B cell (primary cell): ENCODE results near the gene CXCR6. TPM values are rescaled to one million over a fixed set of nuclear protein-coding genes. Genes with fewer than 3 reads are reported as not detected.

Source experiments
- ATAC-seq: fragments of 200-7000 bp; cut with Tn5 transposase; one replicate; pipeline ENCODE4 v1.10.0; 2021; ENCODE audit warnings: low read depth, mild to moderate bottlenecking, moderate number of reproducible peaks, moderate library complexity
- CTCF ChIA-PET: fragments of 350-600 bp; sonication (Branson Sonifier 250); formaldehyde crosslinking; loops from one replicate; lab custom pipeline; 2021; ENCODE audit warnings: antibody characterized with exemption, inconsistent platforms; lab: Charles Lee
- POLR2A ChIA-PET: fragments of 350-600 bp; sonication (Branson Sonifier 250); formaldehyde crosslinking; loops from one replicate; lab custom pipeline; 2021; ENCODE audit warnings: antibody characterized with exemption; lab: Charles Lee
- DNase-seq: peaks from one replicate; pipeline ENCODE4 v3.0.0; 2013
- H2AFZ ChIP-seq: 2 replicates; pipeline ENCODE4 v1.6.1; 2012; ENCODE audit warnings: mild to moderate bottlenecking, low read depth, low read length; ENCODE audit not compliant: insufficient read depth, poor library complexity, severe bottlenecking
- H3K27ac ChIP-seq, 2 donors: 1 replicate in 1 of 2; 2 replicates in 1 of 2; pipeline ENCODE4 v1.5.1; 2012 to 2013; ENCODE audit warnings: low read length in 2 of 2, mild to moderate bottlenecking in 2 of 2, moderate library complexity in 1 of 2
- H3K27me3 ChIP-seq, 4 experiments: fragments of 200-600 bp in 1 of 4; sonication (generic) in 1 of 4; replicated peaks in 1 of 4; 1 replicate in 2 of 4; 2 replicates in 2 of 4; pipeline versions ENCODE4 v1.6.1 to v1.7.0; 2013 to 2016; ENCODE audit warnings: low read length in 3 of 4, mild to moderate bottlenecking in 2 of 4, mixed read lengths in 1 of 4, moderate library complexity in 1 of 4; ENCODE audit not compliant: insufficient read depth in 4 of 4, control insufficient read depth in 3 of 4; ENCODE audit errors: control extremely low read depth in 1 of 4
- H3K36me3 ChIP-seq, 2 experiments: replicated peaks in 1 of 2; 1 replicate in 1 of 2; 2 replicates in 1 of 2; pipeline versions ENCODE4 v1.6.1 to v1.7.1; 2013; ENCODE audit warnings: low read length in 1 of 2; ENCODE audit not compliant: insufficient read depth in 2 of 2, control insufficient read depth in 1 of 2; ENCODE audit errors: control extremely low read depth in 1 of 2, extremely low read depth in 1 of 2
- H3K4me1 ChIP-seq, 2 donors: fragments of 200-600 bp in 1 of 2; sonication (generic) in 1 of 2; 1 replicate in 1 of 2; 2 replicates in 1 of 2; pipeline versions ENCODE4 v1.5.1 to v1.6.1; 2013 to 2017; ENCODE audit warnings: low read length in 2 of 2; ENCODE audit not compliant: control insufficient read depth in 2 of 2, insufficient read depth in 2 of 2
- H3K4me2 ChIP-seq: replicated peaks from 2 replicates; pipeline ENCODE3; 2012; ENCODE audit warnings: mild to moderate bottlenecking, low read depth, low read length; ENCODE audit not compliant: poor library complexity, severe bottlenecking
- H3K4me3 ChIP-seq, 5 experiments: fragments of 200-600 bp in 1 of 5; sonication (generic) in 1 of 5; 1 replicate in 3 of 5; 2 replicates in 2 of 5; pipeline versions ENCODE4 v1.5.1 to v1.7.0; 2011 to 2016; ENCODE audit warnings: low read length in 4 of 5, mild to moderate bottlenecking in 4 of 5, low read depth in 2 of 5, control low read depth in 1 of 5, moderate library complexity in 1 of 5; ENCODE audit not compliant: insufficient read depth in 1 of 5; ENCODE audit errors: control extremely low read depth in 1 of 5, extremely low read depth in 1 of 5
- H3K79me2 ChIP-seq: fragments of 200-600 bp; sonication (generic); one replicate; pipeline ENCODE4 v1.6.0; 2016; ENCODE audit warnings: low read length; ENCODE audit not compliant: control insufficient read depth, insufficient read depth
- H3K9ac ChIP-seq: fragments of 200-600 bp; sonication (generic); 2 replicates; pipeline ENCODE4 v1.6.1; 2017; ENCODE audit warnings: mild to moderate bottlenecking, low read length, moderate library complexity
- H3K9me3 ChIP-seq, 3 donors: one replicate each; pipeline versions ENCODE4 v1.6.1 to v1.7.1; 2013; ENCODE audit warnings: low read length in 2 of 3; ENCODE audit not compliant: control insufficient read depth in 2 of 3, insufficient read depth in 1 of 3; ENCODE audit errors: control extremely low read depth in 1 of 3
- H4K20me1 ChIP-seq: 2 replicates; pipeline ENCODE4 v1.6.0; 2012; ENCODE audit warnings: mild to moderate bottlenecking, low read length; ENCODE audit not compliant: insufficient read depth, control insufficient read depth, poor library complexity, severe bottlenecking
- H3K27ac Mint-ChIP-seq: one replicate; pipeline ENCODE4 v1.8.0; 2021; ENCODE audit warnings: mixed read lengths
- H3K27me3 Mint-ChIP-seq: one replicate; pipeline ENCODE4 v1.8.0; 2021; ENCODE audit warnings: mixed read lengths
- H3K4me1 Mint-ChIP-seq: one replicate; pipeline ENCODE4 v1.8.0; 2021; ENCODE audit warnings: mixed read lengths
- H3K4me3 Mint-ChIP-seq: one replicate; pipeline ENCODE4 v1.8.0; 2021; ENCODE audit warnings: mixed read lengths
- H3K9me3 Mint-ChIP-seq: one replicate; pipeline ENCODE4 v1.8.0; 2022; ENCODE audit warnings: mixed read lengths; ENCODE audit not compliant: insufficient read depth
- CTCF ChIP-seq: fragments of 200-600 bp; IDR thresholded peaks from one replicate; pipeline ENCODE4 v1.8.0; 2022; ENCODE audit warnings: antibody characterized with exemption, mild to moderate bottlenecking
- EZH2 ChIP-seq: IDR thresholded peaks from 2 replicates; pipeline ENCODE4 v1.6.1; 2012; ENCODE audit warnings: borderline replicate concordance, low read depth, mild to moderate bottlenecking, moderate library complexity, low read length; ENCODE audit not compliant: insufficient read depth, poor library complexity, severe bottlenecking
- WGBS: methylation state at CpG from one replicate; pipeline ENCODE4 v1.1.5; 2013; ENCODE audit warnings: missing lambda C conversion rate; ENCODE audit not compliant: insufficient coverage; 5-methylcytosine and 5-hydroxymethylcytosine counted together
- intact Hi-C: fragments of 100-400 bp; cut with micrococcal nuclease; formaldehyde crosslinking; loops from one replicate; pipeline ENCODE4 v1.10.0; 2022
- polyA plus RNA-seq: library from polyadenylated mRNA; depleted of rRNA; stranded (reverse); fragments of >200 nt; gene quantifications from 2 replicates; pipeline ENCODE4 v1.2.3, GENCODE V29; 2012
- total RNA-seq, 2 donors: library from RNA; stranded (reverse); fragments of 120-200 nt in 1 of 2; gene quantifications; 1 replicate in 1 of 2; 2 replicates in 1 of 2; pipeline versions ENCODE4 v1.2.3 to v1.2.4, GENCODE V29; 2013 to 2022

Gene CXCR6
- total and polyA plus RNA-seq, 2 donors (not counting 1 experiment from before 2014, with no cell fraction given): not detected

GRCh38 chr3:45955017-45955647 lies 11.9 kb downstream of the CXCR6 start:
- ChIA-PET POLR2A (no interaction called here), CTCF (no interaction called here)
- Histone ChIP-seq H3K4me3 (no peak overlapping the region), H2AFZ (no peak overlapping the region), H3K9ac (no peak overlapping the region), H3K4me2 (no peak overlapping the region), H3K4me1 (no peaks in the 10 kb centered on the region), H3K27me3 (no peaks in the 10 kb centered on the region), H3K9me3 (no peaks in the 10 kb centered on the region), H3K79me2 (no peaks in the 10 kb centered on the region), H3K27ac (no peak overlapping the region), H4K20me1 (no peaks in the 10 kb centered on the region), H3K36me3 (peaks cover 11 to 97% of the 10 kb centered on the region in 2 experiments)
- Mint-ChIP-seq H3K27me3 (no peaks in the 10 kb centered on the region), H3K27ac (no peak overlapping the region), H3K4me3 (no peak overlapping the region), H3K9me3 (no peaks in the 10 kb centered on the region), H3K4me1 (no peaks in the 10 kb centered on the region)
- DNase-seq (no peak), ATAC-seq (no peak)
- 90% methylated on average over 10 of the region's 11 CpGs for WGBS
- TF ChIP-seq CTCF: no peak
- no peak for TF ChIP-seq EZH2
- intact Hi-C loops: no loop called here

GRCh38 chr3:45955706-45956105 lies 12.4 kb downstream of the CXCR6 start:
- Mint-ChIP-seq H3K27me3 (no peaks in the 10 kb centered on the region), H3K4me3 (no peak overlapping the region), H3K27ac (no peak overlapping the region), H3K9me3 (no peaks in the 10 kb centered on the region), H3K4me1 (no peaks in the 10 kb centered on the region)
- H3K79me2 ChIP-seq: no peaks in the 10 kb centered on the region
- no peak overlapping the region for H3K4me2 ChIP-seq
- intact Hi-C loops: no loop called here
- H3K4me3 ChIP-seq: no peak overlapping the region
- WGBS: 100% methylated on average over 2 of the region's 4 CpGs
- H3K9ac ChIP-seq: no peak overlapping the region
- no peak for TF ChIP-seq CTCF
- TF ChIP-seq EZH2: no peak
- DNase-seq: no peak
- no peaks in the 10 kb centered on the region for H3K27me3 ChIP-seq
- ATAC-seq: no peak
- H3K4me1 ChIP-seq: no peaks in the 10 kb centered on the region
- H2AFZ ChIP-seq: no peak overlapping the region
- H3K9me3 ChIP-seq: no peaks in the 10 kb centered on the region
- ChIA-PET CTCF (interaction anchor here (0.9 kb wide), 1 partner anchor 296 kb away, joined by 3 read pairs; no protein-coding TSS in a partner anchor), POLR2A (no interaction called here)
- no peaks in the 10 kb centered on the region for H4K20me1 ChIP-seq
- no peak overlapping the region for H3K27ac ChIP-seq
- peaks cover 10 to 97% of the 10 kb centered on the region in 2 experiments for H3K36me3 ChIP-seq
